ENCODE results near the gene LINGO1. TPM values are rescaled to one million over a fixed set of nuclear protein-coding genes. Genes with fewer than 3 reads are reported as not detected.

Gene LINGO1
- total RNA-seq, 4 donors from 2014 or later = 0.49 to 1.1 (median 0.54) TPM

Other genes starting within 250 kb of the LINGO1 start
- 10 to 100 TPM; 68.8 to 79.1 (median 78.7) TPM for gene PEAK1, start 212.8 kb downstream of the LINGO1 start, total RNA-seq
- gene HMG20A, start 212.0 kb downstream of the LINGO1 start, total RNA-seq = 10 to 100 TPM; 26.2 to 30.5 (median 28.4) TPM

Data from subcutaneous adipose tissue (tissue), 4 donors.